A673 (cell line): ENCODE measurements around the gene APLN. TPM values are rescaled to one million over a fixed set of nuclear protein-coding genes. Genes with fewer than 3 reads are reported as not detected.

Experiments
- BruUV-seq: library from RNA; stranded (reverse); fragments of 400-500 nt; replicated peaks from 2 replicates; lab custom pipeline; 2021; lab: Mats Ljungman, UMichigan
- CTCF ChIA-PET: fragments of 300-600 bp; sonication (Branson Sonifier 250); formaldehyde crosslinking; loops from one replicate; lab custom pipeline; 2022; ENCODE audit warnings: antibody characterized with exemption; lab: Charles Lee
- POLR2A ChIA-PET: fragments of 300-600 bp; sonication (Branson Sonifier 250); formaldehyde crosslinking; loops from one replicate; lab custom pipeline; 2022; ENCODE audit warnings: antibody characterized with exemption; ENCODE audit not compliant: low non-redundant PET; lab: Charles Lee
- DNase-seq: peaks from one replicate; pipeline ENCODE4 v3.0.0-alpha.2; 2015; ENCODE audit warnings: low spot score
- H3K27ac ChIP-seq: fragments of 200-600 bp; sonication (generic); 2 replicates; pipeline ENCODE4 v1.5.1; 2016; ENCODE audit warnings: mixed run types, low read depth, mild to moderate bottlenecking, mixed read lengths, antibody characterized with exemption, low read length; ENCODE audit not compliant: poor library complexity, severe bottlenecking
- H3K27me3 ChIP-seq: fragments of 200-600 bp; sonication (generic); replicated peaks from 2 replicates; pipeline ENCODE4 v1.6.1; 2017; ENCODE audit warnings: mixed run types, low read depth, mild to moderate bottlenecking, mixed read lengths, antibody characterized with exemption, low read length; ENCODE audit not compliant: insufficient read depth, poor library complexity
- H3K36me3 ChIP-seq: fragments of 200-600 bp; sonication (generic); 2 replicates; pipeline ENCODE4 v1.6.1; 2016; ENCODE audit warnings: mixed run types, mild to moderate bottlenecking, mixed read lengths, antibody characterized with exemption, low read length; ENCODE audit not compliant: insufficient read depth, poor library complexity, severe bottlenecking
- H3K4me1 ChIP-seq: fragments of 200-600 bp; sonication (generic); 2 replicates; pipeline ENCODE4 v1.6.1; 2017; ENCODE audit warnings: mixed run types, mild to moderate bottlenecking, mixed read lengths, antibody characterized with exemption, low read length; ENCODE audit not compliant: insufficient read depth, poor library complexity, severe bottlenecking
- H3K4me3 ChIP-seq: fragments of 200-600 bp; sonication (generic); 2 replicates; pipeline ENCODE4 v1.5.1; 2016; ENCODE audit warnings: low read depth, mixed run types, mild to moderate bottlenecking, mixed read lengths, low read length; ENCODE audit not compliant: poor library complexity, severe bottlenecking
- H3K9me3 ChIP-seq: fragments of 200-600 bp; sonication (generic); 2 replicates; pipeline ENCODE4 v1.6.1; 2016; ENCODE audit warnings: mixed run types, low read depth, mild to moderate bottlenecking, mixed read lengths, antibody characterized with exemption, low read length; ENCODE audit not compliant: poor library complexity, severe bottlenecking
- EZH2 ChIP-seq: fragments of 200-600 bp; sonication (generic); IDR thresholded peaks from 2 replicates; pipeline ENCODE4 v1.6.1; 2017; ENCODE audit warnings: borderline replicate concordance, low read depth, mild to moderate bottlenecking, mixed read lengths, antibody characterized with exemption, low read length; ENCODE audit not compliant: poor library complexity, severe bottlenecking
- intact Hi-C: fragments of 100-400 bp; cut with micrococcal nuclease; formaldehyde crosslinking; loops from one replicate; pipeline ENCODE4 v1.10.0; 2022; ENCODE audit not compliant: unreplicated experiment
- total RNA-seq: library from RNA; stranded (reverse); gene quantifications from 2 replicates; pipeline ENCODE4 v1.2.3, GENCODE V29; 2021
- TF ChIP-seq, protein P1 (sequence below): fragments of 300-800, 200-600 bp; sonication (generic); conservative IDR thresholded peaks from 2 replicates; pipeline ENCODE4 v1.5.1; 2017; ENCODE audit warnings: low read depth, mild to moderate bottlenecking, antibody characterized with exemption, low read length, moderate library complexity, mixed read lengths

APLN gene
- total RNA-seq, 1 experiment from 2014 or later = 0.34 TPM

DNA sequence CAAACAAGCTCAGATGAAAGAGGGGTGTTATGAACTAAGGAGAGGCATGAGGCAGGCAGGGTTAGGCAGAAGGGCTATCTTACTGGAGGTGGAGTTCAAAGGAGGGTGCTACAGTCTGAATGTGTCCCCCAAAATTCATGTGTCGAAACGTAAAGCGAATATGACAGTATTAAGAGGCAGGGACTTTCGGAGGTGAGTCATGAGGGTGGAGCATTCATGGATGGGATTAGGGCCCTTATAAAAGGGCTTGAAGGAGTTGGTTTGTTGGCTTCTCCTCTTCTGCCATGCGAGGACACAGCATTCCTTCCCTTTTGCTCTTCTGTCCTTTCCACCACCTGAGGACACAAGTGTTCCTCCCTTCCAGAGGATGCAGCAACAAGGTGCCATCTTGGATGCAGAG is 22.9 kb downstream of the APLN start:
- no peaks in the 10 kb centered on the region for H3K36me3 ChIP-seq
- no peaks in the 10 kb centered on the region for H3K27me3 ChIP-seq
- H3K4me3 ChIP-seq = no peak overlapping the region
- no peak for DNase-seq
- intact Hi-C loops = no loop called here
- H3K9me3 ChIP-seq = no peaks in the 10 kb centered on the region
- H3K27ac ChIP-seq = no peak overlapping the region
- TF ChIP-seq EZH2 = no peak
- TF ChIP-seq, protein P1, sequence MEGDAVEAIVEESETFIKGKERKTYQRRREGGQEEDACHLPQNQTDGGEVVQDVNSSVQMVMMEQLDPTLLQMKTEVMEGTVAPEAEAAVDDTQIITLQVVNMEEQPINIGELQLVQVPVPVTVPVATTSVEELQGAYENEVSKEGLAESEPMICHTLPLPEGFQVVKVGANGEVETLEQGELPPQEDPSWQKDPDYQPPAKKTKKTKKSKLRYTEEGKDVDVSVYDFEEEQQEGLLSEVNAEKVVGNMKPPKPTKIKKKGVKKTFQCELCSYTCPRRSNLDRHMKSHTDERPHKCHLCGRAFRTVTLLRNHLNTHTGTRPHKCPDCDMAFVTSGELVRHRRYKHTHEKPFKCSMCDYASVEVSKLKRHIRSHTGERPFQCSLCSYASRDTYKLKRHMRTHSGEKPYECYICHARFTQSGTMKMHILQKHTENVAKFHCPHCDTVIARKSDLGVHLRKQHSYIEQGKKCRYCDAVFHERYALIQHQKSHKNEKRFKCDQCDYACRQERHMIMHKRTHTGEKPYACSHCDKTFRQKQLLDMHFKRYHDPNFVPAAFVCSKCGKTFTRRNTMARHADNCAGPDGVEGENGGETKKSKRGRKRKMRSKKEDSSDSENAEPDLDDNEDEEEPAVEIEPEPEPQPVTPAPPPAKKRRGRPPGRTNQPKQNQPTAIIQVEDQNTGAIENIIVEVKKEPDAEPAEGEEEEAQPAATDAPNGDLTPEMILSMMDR = no peak
- H3K4me1 ChIP-seq = no peaks in the 10 kb centered on the region
- POLR2A ChIA-PET = no interaction called here
- CTCF ChIA-PET = no interaction called here
- BruUV-seq = no TSS peak

DNA sequence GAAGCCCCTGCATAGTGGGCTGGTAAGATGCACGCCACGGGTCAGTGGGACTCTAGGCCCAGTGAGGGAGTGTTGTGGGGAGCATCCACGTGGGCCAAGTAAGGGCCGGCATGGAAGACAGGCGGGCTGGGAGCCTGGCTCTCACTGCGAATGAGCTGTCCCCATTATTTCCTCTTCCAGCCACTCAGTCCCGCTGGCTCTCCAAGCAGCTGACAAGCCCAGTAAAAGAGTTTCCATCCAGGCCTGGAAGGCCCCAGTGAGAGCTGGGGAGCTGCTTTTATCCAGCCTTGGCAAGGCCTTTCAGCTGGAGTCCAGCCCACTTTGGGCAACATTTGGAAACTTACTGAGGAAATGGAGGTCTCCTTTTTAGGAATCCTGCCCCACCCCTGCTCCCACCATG is 24.9 kb downstream of the APLN start:
- ChIA-PET CTCF (no interaction called here), POLR2A (no interaction called here)
- H3K27me3 ChIP-seq = no peaks in the 10 kb centered on the region
- intact Hi-C loops = no loop called here
- no peaks in the 10 kb centered on the region for H3K36me3 ChIP-seq
- DNase-seq = no peak
- H3K4me3 ChIP-seq = no peak overlapping the region
- no peak for TF ChIP-seq EZH2
- TF ChIP-seq, protein P1 = no peak
- no peaks in the 10 kb centered on the region for H3K9me3 ChIP-seq
- BruUV-seq = no TSS peak
- H3K27ac ChIP-seq = no peak overlapping the region
- no peaks in the 10 kb centered on the region for H3K4me1 ChIP-seq

DNA sequence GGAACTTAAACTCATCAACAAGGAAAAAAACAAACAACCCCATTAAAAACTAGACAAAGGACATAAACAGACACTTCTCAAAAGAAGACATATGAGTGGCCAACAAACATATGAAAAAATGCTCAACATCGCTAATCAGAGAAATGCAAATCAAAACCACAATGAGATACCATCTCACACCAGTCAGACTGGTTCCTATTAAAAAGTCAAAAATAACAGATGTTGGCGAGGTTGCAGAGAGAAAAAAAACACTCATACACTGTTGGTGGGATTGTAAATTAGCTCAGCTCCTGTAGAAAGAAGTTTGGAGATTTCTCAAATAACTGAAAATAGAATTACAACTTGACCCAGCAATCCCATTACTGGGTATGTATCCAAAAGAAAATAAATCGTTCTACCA is 28.7 kb downstream of the APLN start:
- Histone ChIP-seq H3K4me1 (no peaks in the 10 kb centered on the region), H3K27me3 (no peaks in the 10 kb centered on the region), H3K4me3 (no peak overlapping the region), H3K9me3 (no peaks in the 10 kb centered on the region), H3K36me3 (no peaks in the 10 kb centered on the region), H3K27ac (no peak overlapping the region)
- CTCF ChIA-PET = no interaction called here
- intact Hi-C loops = no loop called here
- BruUV-seq = no TSS peak
- no peak for DNase-seq
- POLR2A ChIA-PET = no interaction called here
- TF ChIP-seq EZH2 = no peak
- TF ChIP-seq, protein P1 = no peak
